Measurements from ENCODE around the gene SPTBN2.

DNA sequence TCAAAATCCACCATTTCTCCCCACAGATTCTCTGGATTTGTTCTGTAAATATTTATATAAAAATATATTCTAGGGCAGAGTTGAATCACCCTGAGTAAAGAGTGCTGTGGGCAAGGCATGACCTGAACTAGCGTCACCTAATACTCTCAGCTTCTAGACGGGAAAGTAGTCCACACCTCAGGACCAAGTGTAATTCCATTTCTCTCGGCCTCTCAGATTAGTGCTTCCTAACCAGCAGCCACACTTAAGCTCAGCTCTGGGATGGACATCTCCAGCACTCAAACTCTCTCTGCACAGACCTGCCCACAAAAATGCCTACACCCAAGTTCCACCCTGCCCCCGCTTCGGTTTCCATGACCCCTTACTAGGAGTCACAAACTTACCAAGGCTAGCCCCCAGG lies 5.3 kb downstream of the SPTBN2 start:
- TF ChIP-seq POLR2A (IDR thresholded peaks at IDR 0.05; ENCODE audit: low read depth, low read length) (no peak), POLR2AphosphoS5 (IDR thresholded peaks at IDR 0.05; ENCODE audit: low read depth, low read length) (no peak)
